ENCODE measurements around the gene TRPV4. TPM values are rescaled to one million over a fixed set of nuclear protein-coding genes. Genes with fewer than 3 reads are reported as not detected.

TRPV4 gene
- total RNA-seq, 4 donors from 2014 or later: 6.6 to 10.9 (median 8.1) TPM

- no peak overlapping the region for H3K4me3 ChIP-seq (ENCODE audit: low read depth, poor library complexity, severe bottlenecking)
- peak in 1 of 2 donors; percentile 74 for DNase-seq (ENCODE audit: low spot score in 2 of 2)
- intact Hi-C loops (cut with DNase I; ENCODE audit: low total_unique reads): no loop called here
- TF ChIP-seq CTCF (IDR thresholded peaks at IDR 0.05): no peak
- TF ChIP-seq POLR2A (IDR thresholded peaks at IDR 0.05): no peak
- 91 to 93% methylated on average over 10 of the region's 10 CpGs for WGBS, 2 donors
These were observed 92.4 kb downstream of the TRPV4 start for GRCh38 chr12:109740694-109741245.

GRCh38 chr12:109739747-109740693 lies 93.2 kb downstream of the TRPV4 start:
- no peak for TF ChIP-seq CTCF (IDR thresholded peaks at IDR 0.05)
- no peak for TF ChIP-seq POLR2A (IDR thresholded peaks at IDR 0.05)
- H3K4me3 ChIP-seq (ENCODE audit: low read depth, poor library complexity, severe bottlenecking): no peak overlapping the region
- intact Hi-C loops (cut with DNase I; ENCODE audit: low total_unique reads): no loop called here
- 57 to 62% methylated on average over 18 of the region's 18 CpGs for WGBS, 2 donors
- DNase-seq (ENCODE audit: low spot score in 2 of 2): peak in 1 of 2 donors; percentile 61

GRCh38 chr12:109738878-109739665 lies 94.1 kb downstream of the TRPV4 start:
- 95 to 96% methylated on average over 5 to 6 of the region's 6 CpGs for WGBS, 2 donors
- no peak for TF ChIP-seq POLR2A (IDR thresholded peaks at IDR 0.05)
- TF ChIP-seq CTCF (IDR thresholded peaks at IDR 0.05): no peak
- H3K4me3 ChIP-seq (ENCODE audit: low read depth, poor library complexity, severe bottlenecking): no peak overlapping the region
- intact Hi-C loops (cut with DNase I; ENCODE audit: low total_unique reads): no loop called here
- DNase-seq (ENCODE audit: low spot score in 2 of 2): peak in 1 of 2 donors; percentile 72

GRCh38 chr12:109738209-109738608 lies 95.0 kb downstream of the TRPV4 start:
- TF ChIP-seq CTCF (IDR thresholded peaks at IDR 0.05) (no peak), POLR2A (IDR thresholded peaks at IDR 0.05) (no peak)
- no peak for DNase-seq (ENCODE audit: low spot score in 2 of 2)
- no peak overlapping the region for H3K4me3 ChIP-seq (ENCODE audit: low read depth, poor library complexity, severe bottlenecking)
- intact Hi-C loops (cut with DNase I; ENCODE audit: low total_unique reads): no loop called here
- WGBS, 2 donors: 57 to 76% methylated on average over 4 of the region's 4 CpGs

GRCh38 chr12:109737631-109738030 lies 95.6 kb downstream of the TRPV4 start:
- TF ChIP-seq POLR2A (IDR thresholded peaks at IDR 0.05): no peak
- no peak for TF ChIP-seq CTCF (IDR thresholded peaks at IDR 0.05)
- intact Hi-C loops (cut with DNase I; ENCODE audit: low total_unique reads): no loop called here
- 59 to 73% methylated on average over 7 of the region's 7 CpGs for WGBS, 2 donors
- DNase-seq (ENCODE audit: low spot score in 2 of 2): peak in 1 of 2 donors; percentile 18
- no peak overlapping the region for H3K4me3 ChIP-seq (ENCODE audit: low read depth, poor library complexity, severe bottlenecking)

Data from lower leg skin (tissue), 4 donors.